HEK293 (cell line): ENCODE results near the gene SLC35F4.

Source experiments
- CTCF ChIA-PET: fragments of 350-600 bp; formaldehyde crosslinking; extraction: SDS; loops from one replicate; lab custom pipeline; 2021; ENCODE audit warnings: antibody characterized with exemption; lab: Yijun Ruan, JAX
- POLR2A ChIA-PET: fragments of 300-600 bp; formaldehyde crosslinking; extraction: SDS; loops from one replicate; lab custom pipeline; 2020; ENCODE audit warnings: antibody characterized with exemption, inconsistent platforms; lab: Yijun Ruan, JAX
- H3K27ac ChIP-seq: fragments of 200-500 bp; sonication (Bioruptor generic); 2 replicates; pipeline ENCODE4 v1.5.1; 2014; ENCODE audit warnings: low read depth, low read length, control low read depth, inconsistent platforms; ENCODE audit errors: extremely low read depth
- H3K36me3 ChIP-seq, 2 experiments: fragments of 200-500 bp in 1 of 2; sonication (Bioruptor generic) in 1 of 2; 1 replicate in 1 of 2; 2 replicates in 1 of 2; pipeline ENCODE4 v1.5.1; 2014 to 2017; ENCODE audit warnings: inconsistent platforms in 2 of 2, low read length in 2 of 2; ENCODE audit not compliant: control insufficient read depth in 2 of 2, insufficient read depth in 1 of 2
- H3K4me1 ChIP-seq: fragments of 200-500 bp; sonication (Bioruptor generic); 2 replicates; pipeline ENCODE4 v1.5.1; 2014; ENCODE audit warnings: mild to moderate bottlenecking, low read length, inconsistent platforms; ENCODE audit not compliant: control insufficient read depth, insufficient read depth
- H3K4me3 ChIP-seq: 2 replicates; pipeline ENCODE4 v1.5.1; 2011; ENCODE audit warnings: low read depth, mild to moderate bottlenecking, control low read depth, low read length, moderate library complexity
- H3K9me3 ChIP-seq: fragments of 200-500 bp; sonication (Bioruptor generic); 2 replicates; pipeline ENCODE4 v1.5.1; 2014; ENCODE audit warnings: low read depth, low read length, inconsistent platforms; ENCODE audit not compliant: control insufficient read depth, insufficient read depth
- EGR2 ChIP-seq: fragments of 450-650 bp; formaldehyde crosslinking; IDR thresholded peaks from 2 replicates; pipeline ENCODE4 v1.5.1; 2016; ENCODE audit warnings: low read depth, missing biosample characterization, missing genetic modification characterization
- OSR2 ChIP-seq: fragments of 450-650 bp; formaldehyde crosslinking; IDR thresholded peaks from 2 replicates; pipeline ENCODE4 v1.5.1; 2016; ENCODE audit warnings: missing biosample characterization, missing genetic modification characterization
- SALL2 ChIP-seq: fragments of 450-650 bp; formaldehyde crosslinking; IDR thresholded peaks from 2 replicates; pipeline ENCODE4 v1.5.0; 2017; ENCODE audit warnings: missing biosample characterization, mild to moderate bottlenecking, missing genetic modification characterization, borderline replicate concordance
- SCRT2 ChIP-seq: fragments of 450-650 bp; formaldehyde crosslinking; IDR thresholded peaks from 2 replicates; pipeline ENCODE4 v1.5.1; 2016; ENCODE audit warnings: missing biosample characterization, missing genetic modification characterization
- TCF7L2 ChIP-seq: IDR thresholded peaks from 2 replicates; pipeline ENCODE4 v1.6.1; 2011; ENCODE audit warnings: low read depth, mild to moderate bottlenecking, inconsistent platforms, low read length, moderate library complexity, borderline replicate concordance
- ZFHX2 ChIP-seq: fragments of 450-650 bp; formaldehyde crosslinking; conservative IDR thresholded peaks from 2 replicates; pipeline ENCODE4 v1.5.1; 2016; ENCODE audit warnings: missing biosample characterization, missing genetic modification characterization
- ZNF133 ChIP-seq: fragments of 450-650 bp; formaldehyde crosslinking; IDR thresholded peaks from 2 replicates; pipeline ENCODE4 v1.5.1; 2016; ENCODE audit warnings: missing biosample characterization, missing genetic modification characterization
- ZNF175 ChIP-seq: fragments of 450-650 bp; formaldehyde crosslinking; IDR thresholded peaks from 2 replicates; pipeline ENCODE4 v1.5.1; 2016; ENCODE audit warnings: missing biosample characterization, missing genetic modification characterization
- ZNF223 ChIP-seq: fragments of 450-650 bp; formaldehyde crosslinking; IDR thresholded peaks from 2 replicates; pipeline ENCODE4 v1.5.1; 2016; ENCODE audit warnings: missing biosample characterization, missing genetic modification characterization
- ZNF350 ChIP-seq: fragments of 450-650 bp; formaldehyde crosslinking; IDR thresholded peaks from 2 replicates; pipeline ENCODE4 v1.5.0; 2017; ENCODE audit warnings: missing biosample characterization, mild to moderate bottlenecking, missing genetic modification characterization
- ZNF423 ChIP-seq: fragments of 450-650 bp; formaldehyde crosslinking; IDR thresholded peaks from 2 replicates; pipeline ENCODE4 v1.5.1; 2016; ENCODE audit warnings: missing biosample characterization, missing genetic modification characterization
- ZNF530 ChIP-seq: fragments of 450-650 bp; formaldehyde crosslinking; IDR thresholded peaks from 2 replicates; pipeline ENCODE4 v1.5.1; 2016; ENCODE audit warnings: low read depth, missing biosample characterization, missing genetic modification characterization
- ZNF747 ChIP-seq: fragments of 450-650 bp; formaldehyde crosslinking; IDR thresholded peaks from 2 replicates; pipeline ENCODE4 v1.5.1; 2016; ENCODE audit warnings: missing biosample characterization, missing genetic modification characterization
- ZSCAN23 ChIP-seq: fragments of 450-650 bp; formaldehyde crosslinking; IDR thresholded peaks from 2 replicates; pipeline ENCODE4 v1.5.1; 2016; ENCODE audit warnings: missing biosample characterization, missing genetic modification characterization
- TF ChIP-seq, protein P1 (sequence below): fragments of 450-650 bp; formaldehyde crosslinking; IDR thresholded peaks from 2 replicates; pipeline ENCODE4 v1.5.1; 2017; ENCODE audit warnings: missing biosample characterization, mild to moderate bottlenecking, missing genetic modification characterization, moderate library complexity
- TF ChIP-seq, protein P2 (sequence below): fragments of 450-650 bp; formaldehyde crosslinking; IDR thresholded peaks from 2 replicates; pipeline ENCODE4 v1.5.1; 2017; ENCODE audit warnings: missing biosample characterization, missing genetic modification characterization
- TF ChIP-seq, protein P3 (sequence below): fragments of 450-650 bp; formaldehyde crosslinking; IDR thresholded peaks from 2 replicates; pipeline ENCODE4 v1.5.1; 2016; ENCODE audit warnings: missing biosample characterization, missing genetic modification characterization, borderline replicate concordance
- TF ChIP-seq, protein P4 (sequence below): fragments of 450-650 bp; formaldehyde crosslinking; IDR thresholded peaks from 2 replicates; pipeline ENCODE4 v1.5.1; 2016; ENCODE audit warnings: missing biosample characterization, missing genetic modification characterization
- TF ChIP-seq, protein P5 (sequence below): fragments of 450-650 bp; formaldehyde crosslinking; IDR thresholded peaks from 2 replicates; pipeline ENCODE4 v1.5.1; 2017; ENCODE audit warnings: missing biosample characterization, missing genetic modification characterization

SLC35F4 gene

DNA sequence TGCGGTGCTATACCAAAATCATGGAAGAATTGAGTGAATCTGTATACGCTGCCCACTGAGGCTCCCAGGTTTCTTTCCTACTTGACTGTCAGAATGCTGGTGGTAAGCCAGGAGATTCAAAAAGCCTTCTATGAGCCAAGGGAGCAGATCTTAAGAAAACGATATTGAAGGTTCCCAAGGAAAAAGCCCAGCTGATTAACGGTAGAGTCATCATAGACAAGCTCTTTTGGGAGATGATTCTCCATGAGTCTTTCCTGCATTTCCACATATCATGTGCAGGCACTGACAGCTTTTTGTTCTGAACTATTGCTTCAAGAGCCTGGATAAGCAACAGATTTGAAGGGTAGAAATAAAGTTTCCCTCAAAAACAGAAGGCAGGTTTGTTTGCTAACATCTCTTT lies 17.5 kb downstream of the SLC35F4 start:
- CTCF ChIA-PET = no interaction called here
- TF ChIP-seq TCF7L2 (no peak), ZFHX2 (tag by site-specific recombination) (no peak), SALL2 (no peak), SCRT2 (tag by site-specific recombination) (no peak)
- TF ChIP-seq, protein P1, sequence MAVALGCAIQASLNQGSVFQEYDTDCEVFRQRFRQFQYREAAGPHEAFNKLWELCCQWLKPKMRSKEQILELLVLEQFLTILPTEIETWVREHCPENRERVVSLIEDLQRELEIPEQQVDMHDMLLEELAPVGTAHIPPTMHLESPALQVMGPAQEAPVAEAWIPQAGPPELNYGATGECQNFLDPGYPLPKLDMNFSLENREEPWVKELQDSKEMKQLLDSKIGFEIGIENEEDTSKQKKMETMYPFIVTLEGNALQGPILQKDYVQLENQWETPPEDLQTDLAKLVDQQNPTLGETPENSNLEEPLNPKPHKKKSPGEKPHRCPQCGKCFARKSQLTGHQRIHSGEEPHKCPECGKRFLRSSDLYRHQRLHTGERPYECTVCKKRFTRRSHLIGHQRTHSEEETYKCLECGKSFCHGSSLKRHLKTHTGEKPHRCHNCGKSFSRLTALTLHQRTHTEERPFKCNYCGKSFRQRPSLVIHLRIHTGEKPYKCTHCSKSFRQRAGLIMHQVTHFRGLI (tag by site-specific recombination) = no peak
- TF ChIP-seq, protein P2, sequence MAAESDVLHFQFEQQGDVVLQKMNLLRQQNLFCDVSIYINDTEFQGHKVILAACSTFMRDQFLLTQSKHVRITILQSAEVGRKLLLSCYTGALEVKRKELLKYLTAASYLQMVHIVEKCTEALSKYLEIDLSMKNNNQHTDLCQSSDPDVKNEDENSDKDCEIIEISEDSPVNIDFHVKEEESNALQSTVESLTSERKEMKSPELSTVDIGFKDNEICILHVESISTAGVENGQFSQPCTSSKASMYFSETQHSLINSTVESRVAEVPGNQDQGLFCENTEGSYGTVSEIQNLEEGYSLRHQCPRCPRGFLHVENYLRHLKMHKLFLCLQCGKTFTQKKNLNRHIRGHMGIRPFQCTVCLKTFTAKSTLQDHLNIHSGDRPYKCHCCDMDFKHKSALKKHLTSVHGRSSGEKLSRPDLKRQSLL (tag by site-specific recombination) = no peak
- Histone ChIP-seq H3K4me1 (peaks cover 5% of the 10 kb centered on the region; the same call in 1 of the 2 replicates), H3K9me3 (no peaks in the 10 kb centered on the region), H3K27ac (no peak overlapping the region), H3K4me3 (no peak overlapping the region), H3K36me3 (no peaks in the 10 kb centered on the region)
- POLR2A ChIA-PET = no interaction called here

DNA sequence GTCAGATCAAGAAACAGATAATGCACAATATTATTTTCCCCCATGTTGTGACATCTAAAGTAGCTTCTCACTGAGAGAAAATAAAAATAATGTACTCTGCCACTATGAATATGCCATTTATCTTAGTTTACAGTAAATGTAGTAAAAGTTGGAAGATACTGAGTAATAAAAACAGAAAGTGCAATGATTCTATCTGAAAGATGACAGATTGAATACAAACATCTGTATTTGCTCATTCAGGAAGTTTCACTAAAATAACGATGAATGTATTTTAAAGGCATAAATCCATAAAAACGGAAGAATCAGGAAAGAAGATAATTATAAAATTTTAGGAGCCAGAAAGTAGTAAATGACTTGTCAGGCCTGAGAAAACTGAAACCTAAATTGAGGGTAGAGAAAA lies 18.2 kb downstream of the SLC35F4 start:
- TF ChIP-seq ZNF223 (tag by site-specific recombination) (no peak), ZNF133 (tag by site-specific recombination) (no peak), ZNF175 (tag by site-specific recombination) (no peak), OSR2 (tag by site-specific recombination) (no peak), ZSCAN23 (tag by site-specific recombination) (no peak), EGR2 (no peak)
- TF ChIP-seq, protein P3, sequence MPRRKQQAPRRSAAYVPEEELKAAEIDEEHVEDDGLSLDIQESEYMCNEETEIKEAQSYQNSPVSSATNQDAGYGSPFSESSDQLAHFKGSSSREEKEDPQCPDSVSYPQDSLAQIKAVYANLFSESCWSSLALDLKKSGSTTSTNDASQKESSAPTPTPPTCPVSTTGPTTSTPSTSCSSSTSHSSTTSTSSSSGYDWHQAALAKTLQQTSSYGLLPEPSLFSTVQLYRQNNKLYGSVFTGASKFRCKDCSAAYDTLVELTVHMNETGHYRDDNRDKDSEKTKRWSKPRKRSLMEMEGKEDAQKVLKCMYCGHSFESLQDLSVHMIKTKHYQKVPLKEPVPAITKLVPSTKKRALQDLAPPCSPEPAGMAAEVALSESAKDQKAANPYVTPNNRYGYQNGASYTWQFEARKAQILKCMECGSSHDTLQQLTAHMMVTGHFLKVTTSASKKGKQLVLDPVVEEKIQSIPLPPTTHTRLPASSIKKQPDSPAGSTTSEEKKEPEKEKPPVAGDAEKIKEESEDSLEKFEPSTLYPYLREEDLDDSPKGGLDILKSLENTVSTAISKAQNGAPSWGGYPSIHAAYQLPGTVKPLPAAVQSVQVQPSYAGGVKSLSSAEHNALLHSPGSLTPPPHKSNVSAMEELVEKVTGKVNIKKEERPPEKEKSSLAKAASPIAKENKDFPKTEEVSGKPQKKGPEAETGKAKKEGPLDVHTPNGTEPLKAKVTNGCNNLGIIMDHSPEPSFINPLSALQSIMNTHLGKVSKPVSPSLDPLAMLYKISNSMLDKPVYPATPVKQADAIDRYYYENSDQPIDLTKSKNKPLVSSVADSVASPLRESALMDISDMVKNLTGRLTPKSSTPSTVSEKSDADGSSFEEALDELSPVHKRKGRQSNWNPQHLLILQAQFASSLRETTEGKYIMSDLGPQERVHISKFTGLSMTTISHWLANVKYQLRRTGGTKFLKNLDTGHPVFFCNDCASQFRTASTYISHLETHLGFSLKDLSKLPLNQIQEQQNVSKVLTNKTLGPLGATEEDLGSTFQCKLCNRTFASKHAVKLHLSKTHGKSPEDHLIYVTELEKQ = no peak
- TF ChIP-seq, protein P4, sequence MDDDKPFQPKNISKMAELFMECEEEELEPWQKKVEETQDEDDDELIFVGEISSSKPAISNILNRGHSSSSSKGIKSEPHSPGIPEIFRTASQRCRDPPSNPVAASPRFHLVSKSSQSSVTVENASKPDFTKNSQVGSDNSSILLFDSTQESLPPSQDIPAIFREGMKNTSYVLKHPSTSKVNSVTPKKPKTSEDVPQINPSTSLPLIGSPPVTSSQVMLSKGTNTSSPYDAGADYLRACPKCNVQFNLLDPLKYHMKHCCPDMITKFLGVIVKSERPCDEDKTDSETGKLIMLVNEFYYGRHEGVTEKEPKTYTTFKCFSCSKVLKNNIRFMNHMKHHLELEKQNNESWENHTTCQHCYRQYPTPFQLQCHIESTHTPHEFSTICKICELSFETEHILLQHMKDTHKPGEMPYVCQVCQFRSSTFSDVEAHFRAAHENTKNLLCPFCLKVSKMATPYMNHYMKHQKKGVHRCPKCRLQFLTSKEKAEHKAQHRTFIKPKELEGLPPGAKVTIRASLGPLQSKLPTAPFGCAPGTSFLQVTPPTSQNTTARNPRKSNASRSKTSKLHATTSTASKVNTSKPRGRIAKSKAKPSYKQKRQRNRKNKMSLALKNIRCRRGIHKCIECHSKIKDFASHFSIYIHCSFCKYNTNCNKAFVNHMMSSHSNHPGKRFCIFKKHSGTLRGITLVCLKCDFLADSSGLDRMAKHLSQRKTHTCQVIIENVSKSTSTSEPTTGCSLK (tag by site-specific recombination) = no peak
- Histone ChIP-seq H3K4me3 (no peak overlapping the region), H3K36me3 (no peaks in the 10 kb centered on the region), H3K9me3 (no peaks in the 10 kb centered on the region), H3K27ac (no peak overlapping the region), H3K4me1 (peaks cover 5% of the 10 kb centered on the region; the same call in 1 of the 2 replicates)
- POLR2A ChIA-PET = no interaction called here
- CTCF ChIA-PET = no interaction called here

DNA sequence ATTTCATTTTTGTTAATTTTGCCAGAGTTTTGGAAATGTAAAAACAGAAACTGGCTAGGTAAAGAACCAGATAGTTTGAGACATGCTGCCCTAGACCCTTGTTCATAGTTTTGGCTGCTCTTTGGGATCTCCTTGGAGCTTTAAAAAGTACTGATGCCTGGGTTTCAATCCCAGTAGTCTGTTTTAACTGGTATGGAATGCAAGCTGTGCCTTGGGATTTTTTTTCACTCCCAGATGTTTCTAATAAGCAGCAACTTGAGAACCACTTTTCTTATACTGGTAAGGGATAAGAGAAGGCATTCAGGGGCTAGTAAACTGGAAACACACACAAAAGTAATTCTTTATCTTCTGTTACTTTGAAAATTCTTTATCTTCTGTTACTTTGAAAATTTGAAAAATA lies 18.8 kb downstream of the SLC35F4 start:
- no peak overlapping the region for H3K4me3 ChIP-seq
- CTCF ChIA-PET = no interaction called here
- no peak overlapping the region for H3K27ac ChIP-seq
- POLR2A ChIA-PET = no interaction called here
- TF ChIP-seq ZNF350 (no peak), ZNF747 (no peak), ZNF423 (tag by site-specific recombination) (no peak), ZNF530 (no peak)
- TF ChIP-seq, protein P3 = no peak
- TF ChIP-seq, protein P5, sequence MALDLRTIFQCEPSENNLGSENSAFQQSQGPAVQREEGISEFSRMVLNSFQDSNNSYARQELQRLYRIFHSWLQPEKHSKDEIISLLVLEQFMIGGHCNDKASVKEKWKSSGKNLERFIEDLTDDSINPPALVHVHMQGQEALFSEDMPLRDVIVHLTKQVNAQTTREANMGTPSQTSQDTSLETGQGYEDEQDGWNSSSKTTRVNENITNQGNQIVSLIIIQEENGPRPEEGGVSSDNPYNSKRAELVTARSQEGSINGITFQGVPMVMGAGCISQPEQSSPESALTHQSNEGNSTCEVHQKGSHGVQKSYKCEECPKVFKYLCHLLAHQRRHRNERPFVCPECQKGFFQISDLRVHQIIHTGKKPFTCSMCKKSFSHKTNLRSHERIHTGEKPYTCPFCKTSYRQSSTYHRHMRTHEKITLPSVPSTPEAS (tag by site-specific recombination) = no peak
- H3K36me3 ChIP-seq = no peaks in the 10 kb centered on the region
- H3K9me3 ChIP-seq = no peaks in the 10 kb centered on the region
- H3K4me1 ChIP-seq = peaks cover 5% of the 10 kb centered on the region; the same call in 1 of the 2 replicates
